Right atrium auricular region (tissue), 2 donors: Measurements from ENCODE around the gene MARCHF9. TPM values are rescaled to one million over a fixed set of nuclear protein-coding genes. Genes with fewer than 3 reads are reported as not detected.
A peak's percentile ranks its signal among the peaks of the same experiment; 100 is the strongest.
"Not testable (repeated sequence)": the region's sequence is repeated elsewhere in the genome, so short reads cannot be mapped to it uniquely, and the experiment has no call there.

Experiments used
- DNase-seq: peaks from one replicate; pipeline ENCODE4 v3.0.0-alpha.2; 2019; ENCODE audit warnings: low spot score
- H3K27ac ChIP-seq, 2 donors: fragments of 200-600 bp; sonication (generic); 1 replicate in 1 of 2; 2 replicates in 1 of 2; pipeline ENCODE4 v1.5.1; 2016 to 2019
- H3K27me3 ChIP-seq, 2 donors: fragments of 200-600 bp; sonication (generic); one replicate each; pipeline versions ENCODE4 v1.5.1 to v1.6.0; 2017 to 2019
- H3K36me3 ChIP-seq: fragments of 200-600 bp; sonication (generic); one replicate; pipeline ENCODE4 v1.5.1; 2016
- H3K4me1 ChIP-seq, 2 donors: fragments of 200-600 bp; sonication (generic); one replicate each; pipeline versions ENCODE4 v1.5.1 to v1.6.0; 2017 to 2019
- H3K4me3 ChIP-seq, 2 donors: fragments of 200-600 bp; sonication (generic); 1 replicate in 1 of 2; 2 replicates in 1 of 2; pipeline ENCODE4 v1.5.1; 2017 to 2019; ENCODE audit warnings: mild to moderate bottlenecking in 1 of 2, moderate library complexity in 1 of 2
- H3K9me3 ChIP-seq, 2 donors: fragments of 200-600 bp; sonication (generic); one replicate each; pipeline ENCODE4 v1.5.1; 2019
- CTCF ChIP-seq, 2 donors: fragments of 200-600 bp; sonication (generic); IDR thresholded peaks; one replicate each; pipeline ENCODE4 v1.5.1; 2019; ENCODE audit warnings: antibody characterized with exemption in 2 of 2
- total RNA-seq, 2 donors: library from RNA; depleted of rRNA; stranded (reverse); fragments of >200 nt; gene quantifications; one replicate each; pipeline ENCODE4 v1.1.0, GENCODE V29; 2016

MARCHF9 gene
- 10 to 100 TPM in 1 of 2 donors, 1 to 10 TPM in 1; 8.4 to 11.6 TPM for total RNA-seq

DNA sequence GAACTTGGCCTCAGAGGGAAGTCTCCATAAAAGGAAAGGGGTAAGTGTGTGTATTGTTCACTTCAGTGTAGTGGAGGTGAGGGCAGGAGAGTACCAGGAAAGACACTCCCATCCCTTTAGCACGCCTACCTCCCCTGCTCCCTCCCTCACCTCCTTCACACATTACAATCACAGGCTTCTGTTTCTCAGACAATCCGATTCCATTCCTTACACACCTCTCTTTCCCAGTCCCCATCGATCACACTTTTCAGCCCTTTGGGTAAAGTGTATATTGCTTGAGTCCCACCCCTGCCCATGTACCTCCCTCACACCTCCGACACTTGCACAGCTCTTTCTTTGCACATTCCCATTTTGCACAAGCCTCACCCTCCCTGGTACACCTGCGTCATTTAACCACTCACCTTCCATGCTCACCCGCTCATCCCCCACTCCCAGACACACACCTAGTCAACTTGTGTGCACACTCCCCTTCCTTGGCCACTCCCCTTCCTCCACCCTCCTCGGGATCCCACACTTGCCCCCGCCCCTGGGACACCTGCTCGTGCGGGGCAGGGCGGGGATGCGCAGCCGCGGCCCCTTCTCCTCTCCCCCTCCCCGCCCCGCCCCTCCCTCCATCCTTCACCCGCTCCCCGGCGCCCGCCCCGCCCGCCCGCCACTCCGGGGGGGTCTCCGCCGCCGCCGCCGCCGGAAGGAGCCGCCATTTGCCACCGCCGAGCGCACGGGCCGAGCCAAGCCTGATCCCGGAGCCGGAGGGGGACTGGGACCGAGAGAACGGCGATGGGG, at the start of gene MARCHF9:
TSS of gene MARCHF9 (plus strand) at position 693 of the 783 bp plus-strand sequence. CDS start 426 bp downstream, outside the sequence.
- Histone ChIP-seq H3K9me3 (no peaks in the 10 kb centered on the region), H3K4me1 (peaks cover 0 to 36% of the 10 kb centered on the region in 2 donors), H3K36me3 (peaks cover 19% of the 10 kb centered on the region), H3K27me3 (no peaks in the 10 kb centered on the region), H3K27ac (peak within 1 kb of the TSS; percentile 71 to 73), H3K4me3 (peak within 1 kb of the TSS; percentile 68 to 84)
- no peak for DNase-seq
- TF ChIP-seq CTCF (IDR thresholded peaks at IDR 0.05) = no peak

DNA sequence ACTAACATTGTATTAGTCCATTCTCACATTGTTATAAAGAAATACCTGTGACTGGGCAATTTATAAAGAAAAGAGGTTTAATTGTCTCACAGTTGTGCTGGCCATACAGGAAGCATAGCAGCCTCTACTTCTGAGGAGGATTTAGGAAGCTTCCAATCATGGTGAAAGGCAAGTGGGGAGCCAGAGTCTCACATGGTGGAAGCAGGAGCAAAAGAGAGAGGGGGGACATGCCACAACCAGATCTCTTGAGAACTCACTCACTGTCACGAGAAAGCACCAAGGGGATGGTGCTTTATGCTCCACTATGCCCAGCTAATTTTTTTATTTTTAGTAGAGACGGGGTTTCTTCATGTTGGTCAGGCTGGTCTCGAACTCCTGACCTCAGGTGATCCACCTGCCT, 47.7 kb upstream of the MARCHF9 start:
- Histone ChIP-seq H3K27ac (no peak overlapping the region), H3K36me3 (peaks cover 27% of the 10 kb centered on the region), H3K4me3 (no peak overlapping the region), H3K9me3 (peaks cover 0 to 7% of the 10 kb centered on the region in 2 donors), H3K27me3 (no peaks in the 10 kb centered on the region), H3K4me1 (no peaks in the 10 kb centered on the region)
- no peak for TF ChIP-seq CTCF (IDR thresholded peaks at IDR 0.05)
- DNase-seq = no peak

- no peak overlapping the region for H3K4me3 ChIP-seq
- peaks cover 24% of the 10 kb centered on the region for H3K36me3 ChIP-seq
- peaks cover 0 to 7% of the 10 kb centered on the region in 2 donors for H3K9me3 ChIP-seq
- DNase-seq = no peak
- no peak overlapping the region for H3K27ac ChIP-seq
- H3K4me1 ChIP-seq = no peaks in the 10 kb centered on the region
- no peaks in the 10 kb centered on the region for H3K27me3 ChIP-seq
- no peak for TF ChIP-seq CTCF (IDR thresholded peaks at IDR 0.05)
Measured at GRCh38 chr12:57708296-57708695, 46.6 kb upstream of the MARCHF9 start.

- DNase-seq = no peak
Measured at GRCh38 chr12:57712701-57713100, 42.2 kb upstream of the MARCHF9 start.

GRCh38 chr12:57713209-57713608, 41.7 kb upstream of the MARCHF9 start:
- no peak overlapping the region for H3K27ac ChIP-seq
- H3K4me3 ChIP-seq = no peak overlapping the region
- H3K4me1 ChIP-seq = no peaks in the 10 kb centered on the region
- H3K36me3 ChIP-seq = peaks cover 29% of the 10 kb centered on the region
- no peak for DNase-seq
- no peaks in the 10 kb centered on the region for H3K9me3 ChIP-seq
- no peaks in the 10 kb centered on the region for H3K27me3 ChIP-seq
- no peak for TF ChIP-seq CTCF (IDR thresholded peaks at IDR 0.05)

More at GRCh38 chr12:57712701-57713100, 42.2 kb upstream of the MARCHF9 start:
- Histone ChIP-seq H3K4me3 (no peak overlapping the region), H3K9me3 (no peaks in the 10 kb centered on the region), H3K27ac (no peak overlapping the region), H3K27me3 (no peaks in the 10 kb centered on the region), H3K4me1 (no peaks in the 10 kb centered on the region), H3K36me3 (peaks cover 29% of the 10 kb centered on the region)
- TF ChIP-seq CTCF (IDR thresholded peaks at IDR 0.05) = no peak

DNA sequence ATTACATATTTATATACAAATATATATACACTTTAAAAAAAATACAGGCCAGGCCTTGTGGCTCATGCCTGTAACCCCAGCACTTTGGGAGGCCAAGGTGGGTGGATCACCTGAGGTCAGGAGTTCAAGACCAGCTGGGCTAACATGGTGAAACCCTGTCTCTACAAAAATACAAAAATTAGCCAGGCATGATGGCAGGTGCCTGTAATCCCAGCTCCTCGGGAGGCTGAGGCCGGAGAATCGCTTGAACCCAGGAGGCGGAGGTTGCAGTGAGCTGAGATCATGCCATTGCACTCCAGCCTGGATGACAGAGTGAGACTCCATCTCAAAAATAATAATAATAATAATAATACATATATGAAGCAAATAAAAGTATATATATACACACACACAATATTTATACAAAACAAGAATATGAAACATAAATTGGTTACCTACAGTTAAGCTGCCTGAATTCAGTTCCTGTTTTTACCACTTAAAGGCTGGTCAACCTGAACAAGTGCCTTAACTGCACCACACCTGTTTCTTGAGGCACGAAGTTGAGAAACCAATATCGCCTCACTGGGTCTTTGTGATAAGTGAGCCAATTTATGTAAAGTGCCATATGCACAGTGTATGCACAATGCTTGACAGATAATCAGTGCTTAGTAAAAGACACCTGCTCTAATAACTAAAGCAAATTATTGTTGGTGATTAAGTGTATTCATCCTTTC, 39.7 kb upstream of the MARCHF9 start:
- not testable (repeated sequence) for H3K4me3 ChIP-seq, H3K27ac ChIP-seq, H3K9me3 ChIP-seq, H3K4me1 ChIP-seq, H3K27me3 ChIP-seq, DNase-seq
- H3K36me3 ChIP-seq = peaks cover 48% of the 10 kb centered on the region
